GM23338 (cell line): ENCODE measurements around the gene SLC66A2. TPM values are rescaled to one million over a fixed set of nuclear protein-coding genes. Genes with fewer than 3 reads are reported as not detected.

Experiments
- ATAC-seq: fragments of 200-7000 bp; cut with Tn5 transposase; 3 replicates; pipeline ENCODE4 v1.9.1; 2020
- DNase-seq: peaks from one replicate; pipeline ENCODE4 v3.0.0-alpha.2; 2015; ENCODE audit warnings: low spot score
- H2AFZ ChIP-seq: fragments of 200-600 bp; sonication (generic); 2 replicates; pipeline ENCODE4 v1.8.0; 2016; ENCODE audit warnings: antibody characterized with exemption, mild to moderate bottlenecking, moderate library complexity
- H3F3A ChIP-seq: fragments of 200-600 bp; sonication (generic); replicated peaks from 2 replicates; pipeline ENCODE4 v1.8.0; 2017; ENCODE audit warnings: antibody characterized with exemption, mixed run types, low read depth
- H3K27ac ChIP-seq: fragments of 200-600 bp; sonication (generic); 2 replicates; pipeline ENCODE4 v1.6.1; 2016; ENCODE audit warnings: low read depth
- H3K27me3 ChIP-seq: fragments of 200-600 bp; sonication (generic); 2 replicates; pipeline ENCODE4 v1.8.0; 2016; ENCODE audit warnings: mild to moderate bottlenecking, mixed run types, moderate library complexity; ENCODE audit not compliant: insufficient read depth
- H3K36me3 ChIP-seq: fragments of 200-600 bp; sonication (generic); 2 replicates; pipeline ENCODE4 v1.8.0; 2016; ENCODE audit warnings: mild to moderate bottlenecking; ENCODE audit not compliant: insufficient read depth
- H3K4me1 ChIP-seq: fragments of 200-600 bp; sonication (generic); 2 replicates; pipeline ENCODE4 v1.8.0; 2016; ENCODE audit warnings: mild to moderate bottlenecking, moderate library complexity; ENCODE audit not compliant: insufficient read depth
- H3K4me2 ChIP-seq: fragments of 200-600 bp; sonication (generic); 2 replicates; pipeline ENCODE4 v1.7.1; 2017; ENCODE audit warnings: mixed run types
- H3K4me3 ChIP-seq: fragments of 200-600 bp; sonication (generic); 2 replicates; pipeline ENCODE4 v1.6.1; 2016; ENCODE audit warnings: mixed run types
- H3K79me2 ChIP-seq: fragments of 200-600 bp; sonication (generic); replicated peaks from 2 replicates; pipeline ENCODE4 v1.8.0; 2017; ENCODE audit warnings: mild to moderate bottlenecking; ENCODE audit not compliant: insufficient read depth
- H3K9me2 ChIP-seq: fragments of 200-600 bp; sonication (generic); 2 replicates; pipeline ENCODE4 v1.8.0; 2017; ENCODE audit not compliant: insufficient read depth
- H4K20me1 ChIP-seq: fragments of 200-600 bp; sonication (generic); replicated peaks from 2 replicates; pipeline ENCODE4 v1.8.0; 2017; ENCODE audit warnings: mild to moderate bottlenecking; ENCODE audit not compliant: insufficient read depth
- H3K27ac Mint-ChIP-seq: 2 replicates; pipeline ENCODE4 v1.8.0; 2020; ENCODE audit warnings: inconsistent platforms, mild to moderate bottlenecking, moderate library complexity, mixed read lengths
- H3K27me3 Mint-ChIP-seq: 3 replicates; pipeline ENCODE4 v1.8.0; 2022; ENCODE audit warnings: low read depth, mild to moderate bottlenecking, moderate library complexity, mixed read lengths, inconsistent platforms; ENCODE audit not compliant: insufficient read depth, poor library complexity
- H3K36me3 Mint-ChIP-seq: 3 replicates; pipeline ENCODE4 v1.8.0; 2021; ENCODE audit warnings: low read depth, mild to moderate bottlenecking, inconsistent platforms, moderate library complexity, mixed read lengths
- H3K4me1 Mint-ChIP-seq: 3 replicates; pipeline ENCODE4 v1.8.0; 2020; ENCODE audit warnings: mild to moderate bottlenecking, inconsistent platforms, mixed read lengths
- H3K4me3 Mint-ChIP-seq: 3 replicates; pipeline ENCODE4 v1.8.0; 2021; ENCODE audit warnings: moderate library complexity, mild to moderate bottlenecking, inconsistent platforms, mixed read lengths
- H3K9me3 Mint-ChIP-seq: 3 replicates; pipeline ENCODE4 v1.8.0; 2020; ENCODE audit warnings: moderate library complexity, mild to moderate bottlenecking, inconsistent platforms, mixed read lengths
- EZH2 ChIP-seq: fragments of 200-600 bp; sonication (generic); IDR thresholded peaks from one replicate; pipeline ENCODE4 v1.8.0; 2017; ENCODE audit warnings: antibody characterized with exemption, mild to moderate bottlenecking, low read depth; ENCODE audit not compliant: unreplicated experiment
- EZH2phosphoT487 ChIP-seq: fragments of 200-600 bp; sonication (generic); IDR thresholded peaks from one replicate; pipeline ENCODE4 v1.8.1; 2018; ENCODE audit warnings: antibody characterized with exemption; ENCODE audit not compliant: unreplicated experiment
- POLR2AphosphoS5 ChIP-seq: IDR thresholded peaks from 2 replicates; pipeline ENCODE4 v1.6.1; 2016; ENCODE audit warnings: antibody characterized with exemption, low read depth
- REST ChIP-seq: IDR thresholded peaks from one replicate; pipeline ENCODE4 v1.6.1; 2018; ENCODE audit warnings: antibody characterized with exemption; ENCODE audit not compliant: unreplicated experiment
- ZNF114 ChIP-seq: fragments of 250-450 bp; sonication (Bioruptor Pico); IDR thresholded peaks from 2 replicates; pipeline ENCODE4 v1.5.0; 2020; ENCODE audit warnings: mild to moderate bottlenecking, moderate library complexity
- ZNF331 ChIP-seq: fragments of 250-450 bp; sonication (Bioruptor Pico); IDR thresholded peaks from 2 replicates; pipeline ENCODE4 v1.5.0; 2020; ENCODE audit warnings: low read depth, mild to moderate bottlenecking, moderate library complexity
- ZNF462 ChIP-seq: fragments of 250-450 bp; sonication (Bioruptor Pico); IDR thresholded peaks from 2 replicates; pipeline ENCODE4 v1.5.0; 2020; ENCODE audit warnings: mild to moderate bottlenecking, moderate library complexity
- polyA plus RNA-seq: library from polyadenylated mRNA; unstranded; fragments of >200 nt; fragmentation: Nextera tagmentation; extraction: Ambion mirVana; gene quantifications from 2 replicates; pipeline ENCODE4 v1.2.1, GENCODE V29; 2016
- total RNA-seq: library from RNA; depleted of rRNA; stranded (reverse); fragments of >200 nt; shearing (Covaris generic); gene quantifications from 2 replicates; pipeline ENCODE4 v1.2.3, GENCODE V29; 2014
- TF ChIP-seq, protein P1 (sequence below), 2 experiments: fragments of 200-600 bp in 1 of 2; sonication (generic) in 1 of 2; conservative IDR thresholded peaks; 2 replicates each; pipeline versions ENCODE4 v1.5.1 to v1.6.1; 2016 to 2017; ENCODE audit warnings: antibody characterized with exemption in 2 of 2, low read depth in 2 of 2, mild to moderate bottlenecking in 2 of 2, moderate library complexity in 1 of 2

Gene SLC66A2
- total and polyA plus RNA-seq, 2 experiments from 2014 or later: 4.0 to 18.1 TPM

DNA sequence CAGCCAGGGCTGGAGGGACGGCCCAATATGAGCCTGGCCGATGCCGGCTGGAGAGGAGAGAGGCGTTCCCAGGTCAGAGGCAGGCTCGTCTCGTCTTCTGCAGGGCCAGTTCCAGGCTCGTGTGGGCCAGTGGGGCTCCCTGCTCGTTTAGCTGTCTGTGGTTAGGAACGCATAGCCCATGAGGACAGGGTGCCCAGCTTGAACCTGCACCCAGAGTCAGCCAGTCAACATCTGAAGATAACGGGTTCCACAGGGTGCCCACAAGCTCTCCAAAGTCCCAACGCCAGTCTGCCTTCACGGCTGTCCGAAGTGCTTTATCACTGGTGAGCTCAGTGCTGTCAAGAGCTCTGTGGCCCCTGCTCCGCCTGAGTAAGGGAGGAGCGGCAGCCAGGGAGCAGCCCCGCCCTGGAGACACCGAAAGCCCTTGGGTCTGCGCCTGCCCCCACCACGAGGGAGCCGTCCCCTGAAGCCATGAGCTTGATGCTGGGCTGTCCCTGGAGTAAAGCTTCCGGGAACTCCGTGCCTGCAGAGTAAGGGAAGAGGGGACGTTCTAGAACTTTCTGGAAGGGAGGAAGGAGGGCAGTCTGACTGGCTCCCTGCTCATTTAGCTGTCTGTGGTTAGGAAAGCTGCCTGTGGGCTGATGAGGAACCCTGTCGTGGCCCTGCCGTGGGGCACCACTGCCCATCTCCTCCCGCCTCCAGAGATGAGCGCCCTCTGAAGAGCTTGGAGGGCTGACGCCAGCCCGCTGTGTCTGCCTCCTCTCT is 10.3 kb upstream of the SLC66A2 start:
- H3K27ac ChIP-seq: no peak overlapping the region
- peaks cover 70% of the 10 kb centered on the region for H3K27me3 Mint-ChIP-seq
- no peak; the same call in 2 of the 3 replicates for ATAC-seq
- H3K9me3 Mint-ChIP-seq: no peaks in the 10 kb centered on the region; the same call in 1 of the 3 replicates
- no peak overlapping the region for H2AFZ ChIP-seq
- DNase-seq: no peak
- H3K4me1 Mint-ChIP-seq: peaks cover 27% of the 10 kb centered on the region
- H3F3A ChIP-seq: peaks cover 7% of the 10 kb centered on the region; the same call in 1 of the 2 replicates
- H3K27me3 ChIP-seq: peaks cover 84% of the 10 kb centered on the region
- TF ChIP-seq ZNF331 (CRISPR knock-in tag): no peak
- no peak overlapping the region for H3K4me2 ChIP-seq
- H3K27ac Mint-ChIP-seq: no peak overlapping the region
- no peaks in the 10 kb centered on the region for H3K79me2 ChIP-seq
- H3K9me2 ChIP-seq: no peaks in the 10 kb centered on the region
- H3K4me3 ChIP-seq: no peak overlapping the region
- peaks cover 7% of the 10 kb centered on the region for H4K20me1 ChIP-seq
- H3K4me1 ChIP-seq: peaks cover 25% of the 10 kb centered on the region
- H3K4me3 Mint-ChIP-seq: no peak overlapping the region
- no peaks in the 10 kb centered on the region for H3K36me3 ChIP-seq
- H3K36me3 Mint-ChIP-seq: no peaks in the 10 kb centered on the region

GRCh38 chr18:79960921-79961526 is 9.6 kb upstream of the SLC66A2 start:
- no peak for ATAC-seq
- no peaks in the 10 kb centered on the region for H3K79me2 ChIP-seq
- H3K4me2 ChIP-seq: peak overlapping the region; percentile 31
- H3K4me3 ChIP-seq: no peak overlapping the region
- no peaks in the 10 kb centered on the region; the same call in 1 of the 3 replicates for H3K9me3 Mint-ChIP-seq
- H3K27me3 Mint-ChIP-seq: peaks cover 76% of the 10 kb centered on the region
- H3K27ac Mint-ChIP-seq: no peak overlapping the region
- no peak for DNase-seq
- H3K36me3 Mint-ChIP-seq: no peaks in the 10 kb centered on the region
- H3K27ac ChIP-seq: no peak overlapping the region
- H2AFZ ChIP-seq: no peak overlapping the region
- H3K4me3 Mint-ChIP-seq: peak overlapping the region; percentile 34; the same call in 1 of the 3 replicates
- H3K4me1 Mint-ChIP-seq: peaks cover 27% of the 10 kb centered on the region
- H3K4me1 ChIP-seq: peaks cover 25% of the 10 kb centered on the region
- peaks cover 7% of the 10 kb centered on the region; the same call in 1 of the 2 replicates for H3F3A ChIP-seq
- H3K36me3 ChIP-seq: no peaks in the 10 kb centered on the region
- peaks cover 7% of the 10 kb centered on the region for H4K20me1 ChIP-seq
- H3K27me3 ChIP-seq: peaks cover 91% of the 10 kb centered on the region
- no peaks in the 10 kb centered on the region for H3K9me2 ChIP-seq
- TF ChIP-seq POLR2AphosphoS5 (no peak), ZNF331 (CRISPR knock-in tag) (no peak), ZNF114 (CRISPR knock-in tag) (no peak), REST (no peak), EZH2phosphoT487 (no peak), ZNF462 (CRISPR knock-in tag) (no peak), EZH2 (no peak)
- TF ChIP-seq, protein P1, sequence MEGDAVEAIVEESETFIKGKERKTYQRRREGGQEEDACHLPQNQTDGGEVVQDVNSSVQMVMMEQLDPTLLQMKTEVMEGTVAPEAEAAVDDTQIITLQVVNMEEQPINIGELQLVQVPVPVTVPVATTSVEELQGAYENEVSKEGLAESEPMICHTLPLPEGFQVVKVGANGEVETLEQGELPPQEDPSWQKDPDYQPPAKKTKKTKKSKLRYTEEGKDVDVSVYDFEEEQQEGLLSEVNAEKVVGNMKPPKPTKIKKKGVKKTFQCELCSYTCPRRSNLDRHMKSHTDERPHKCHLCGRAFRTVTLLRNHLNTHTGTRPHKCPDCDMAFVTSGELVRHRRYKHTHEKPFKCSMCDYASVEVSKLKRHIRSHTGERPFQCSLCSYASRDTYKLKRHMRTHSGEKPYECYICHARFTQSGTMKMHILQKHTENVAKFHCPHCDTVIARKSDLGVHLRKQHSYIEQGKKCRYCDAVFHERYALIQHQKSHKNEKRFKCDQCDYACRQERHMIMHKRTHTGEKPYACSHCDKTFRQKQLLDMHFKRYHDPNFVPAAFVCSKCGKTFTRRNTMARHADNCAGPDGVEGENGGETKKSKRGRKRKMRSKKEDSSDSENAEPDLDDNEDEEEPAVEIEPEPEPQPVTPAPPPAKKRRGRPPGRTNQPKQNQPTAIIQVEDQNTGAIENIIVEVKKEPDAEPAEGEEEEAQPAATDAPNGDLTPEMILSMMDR (conservative IDR thresholded peaks at IDR 0.05; ENCODE audit: low read depth in 2 of 2): no peak
